Gastrocnemius medialis (tissue), 4 donors: ENCODE measurements around the gene ARHGAP10.

ENCODE experiments used
- POLR2A ChIP-seq, 2 donors: fragments of 450-650 bp; IDR thresholded peaks; one replicate each; pipeline ENCODE4 v1.6.1; 2017; ENCODE audit warnings: antibody characterized with exemption in 2 of 2, mild to moderate bottlenecking in 2 of 2, moderate library complexity in 2 of 2
- TF ChIP-seq, protein P1 (sequence below), 5 experiments: fragments of 450-650 bp in 3 of 5; fragments of 200-600 bp in 2 of 5; sonication (generic) in 2 of 5; IDR thresholded peaks in 4 of 5; conservative IDR thresholded peaks in 1 of 5; 1 replicate in 4 of 5; 2 replicates in 1 of 5; pipeline ENCODE4 v1.5.1; 2016 to 2019; ENCODE audit warnings: antibody characterized with exemption in 5 of 5, mild to moderate bottlenecking in 3 of 5, moderate library complexity in 3 of 5

DNA sequence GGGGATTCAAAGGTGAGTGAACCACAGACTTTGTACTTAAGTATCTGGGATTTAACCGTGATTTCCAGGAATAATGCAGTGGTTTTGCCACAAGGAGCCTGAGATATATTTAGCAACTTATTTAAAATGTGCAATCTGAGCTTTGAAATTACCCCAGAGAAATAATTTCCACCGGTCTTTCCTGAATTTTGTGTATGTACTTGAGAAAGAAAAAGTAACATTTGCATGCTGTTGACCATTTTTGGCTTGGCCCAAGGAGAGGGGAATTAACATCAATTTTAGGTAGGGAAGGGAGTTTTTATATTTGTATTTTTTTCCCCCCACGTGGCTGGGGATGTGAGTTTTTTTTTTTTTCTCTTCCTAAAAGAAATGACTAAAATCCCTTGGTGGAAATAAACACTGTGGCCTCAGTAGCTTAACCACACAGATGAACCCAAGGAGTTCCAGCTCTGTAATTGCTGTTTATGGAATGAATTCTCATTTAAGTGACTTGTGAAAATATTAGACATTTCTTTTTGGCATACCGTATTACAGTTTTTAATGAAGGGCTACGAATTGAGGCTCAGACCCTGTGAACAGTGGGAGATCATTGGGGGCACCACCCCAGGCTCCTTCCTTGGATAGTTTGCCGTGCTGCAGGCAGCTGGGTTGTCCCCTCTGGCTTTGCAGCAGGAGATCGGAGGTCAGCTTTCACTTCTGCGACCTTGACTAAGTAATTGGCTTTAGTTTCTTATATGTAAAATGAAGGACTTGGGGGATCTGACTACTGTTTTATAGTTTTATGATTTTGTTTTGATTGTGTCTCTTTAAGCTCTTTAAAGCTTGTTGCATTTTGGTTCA, 116.1 kb downstream of the ARHGAP10 start:
- TF ChIP-seq, protein P1, sequence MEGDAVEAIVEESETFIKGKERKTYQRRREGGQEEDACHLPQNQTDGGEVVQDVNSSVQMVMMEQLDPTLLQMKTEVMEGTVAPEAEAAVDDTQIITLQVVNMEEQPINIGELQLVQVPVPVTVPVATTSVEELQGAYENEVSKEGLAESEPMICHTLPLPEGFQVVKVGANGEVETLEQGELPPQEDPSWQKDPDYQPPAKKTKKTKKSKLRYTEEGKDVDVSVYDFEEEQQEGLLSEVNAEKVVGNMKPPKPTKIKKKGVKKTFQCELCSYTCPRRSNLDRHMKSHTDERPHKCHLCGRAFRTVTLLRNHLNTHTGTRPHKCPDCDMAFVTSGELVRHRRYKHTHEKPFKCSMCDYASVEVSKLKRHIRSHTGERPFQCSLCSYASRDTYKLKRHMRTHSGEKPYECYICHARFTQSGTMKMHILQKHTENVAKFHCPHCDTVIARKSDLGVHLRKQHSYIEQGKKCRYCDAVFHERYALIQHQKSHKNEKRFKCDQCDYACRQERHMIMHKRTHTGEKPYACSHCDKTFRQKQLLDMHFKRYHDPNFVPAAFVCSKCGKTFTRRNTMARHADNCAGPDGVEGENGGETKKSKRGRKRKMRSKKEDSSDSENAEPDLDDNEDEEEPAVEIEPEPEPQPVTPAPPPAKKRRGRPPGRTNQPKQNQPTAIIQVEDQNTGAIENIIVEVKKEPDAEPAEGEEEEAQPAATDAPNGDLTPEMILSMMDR (IDR thresholded peaks at IDR 0.05 in 4 of 5, conservative IDR thresholded peaks at IDR 0.05 in 1 of 5), result no peak
- no peak for TF ChIP-seq POLR2A (IDR thresholded peaks at IDR 0.05)
